Measurements from ENCODE around the gene STOML3. TPM values are rescaled to one million over a fixed set of nuclear protein-coding genes. Genes with fewer than 3 reads are reported as not detected.

The STOML3 gene
- total RNA-seq, 1 donor from 2014 or later, result not detected

GRCh38 chr13:38970380-38971051 lies 20.1 kb downstream of the STOML3 start:
- DNase-seq (ENCODE audit: low spot score), result no peak
- intact Hi-C loops (cut with micrococcal nuclease), result no loop called here
- Mint-ChIP-seq H3K9me3 (no peaks in the 10 kb centered on the region), H3K4me3 (no peak overlapping the region), H3K36me3 (ENCODE audit: low read depth) (no peaks in the 10 kb centered on the region), H3K4me1 (ENCODE audit: low read depth) (no peaks in the 10 kb centered on the region), H3K27ac (no peak overlapping the region), H3K27me3 (ENCODE audit: insufficient read depth) (no peaks in the 10 kb centered on the region)

- no peak overlapping the region for H3K27ac Mint-ChIP-seq
- intact Hi-C loops (cut with micrococcal nuclease), result no loop called here
- DNase-seq (ENCODE audit: low spot score), result no peak
- no peaks in the 10 kb centered on the region for H3K9me3 Mint-ChIP-seq
- H3K4me3 Mint-ChIP-seq, result no peak overlapping the region
- H3K4me1 Mint-ChIP-seq (ENCODE audit: low read depth), result no peaks in the 10 kb centered on the region
- H3K27me3 Mint-ChIP-seq (ENCODE audit: insufficient read depth), result peaks cover 2% of the 10 kb centered on the region
- H3K36me3 Mint-ChIP-seq (ENCODE audit: low read depth), result no peaks in the 10 kb centered on the region
Observed at GRCh38 chr13:38969187-38969586, 21.4 kb downstream of the STOML3 start.

- no peak overlapping the region for H3K4me3 Mint-ChIP-seq
- H3K27me3 Mint-ChIP-seq (ENCODE audit: insufficient read depth), result peaks cover 2% of the 10 kb centered on the region
- no peaks in the 10 kb centered on the region for H3K36me3 Mint-ChIP-seq (ENCODE audit: low read depth)
- H3K4me1 Mint-ChIP-seq (ENCODE audit: low read depth), result no peaks in the 10 kb centered on the region
- no peak overlapping the region for H3K27ac Mint-ChIP-seq
- intact Hi-C loops (cut with micrococcal nuclease), result no loop called here
- no peaks in the 10 kb centered on the region for H3K9me3 Mint-ChIP-seq
- no peak for DNase-seq (ENCODE audit: low spot score)
Observed at GRCh38 chr13:38967446-38967845, 23.2 kb downstream of the STOML3 start.

DNA sequence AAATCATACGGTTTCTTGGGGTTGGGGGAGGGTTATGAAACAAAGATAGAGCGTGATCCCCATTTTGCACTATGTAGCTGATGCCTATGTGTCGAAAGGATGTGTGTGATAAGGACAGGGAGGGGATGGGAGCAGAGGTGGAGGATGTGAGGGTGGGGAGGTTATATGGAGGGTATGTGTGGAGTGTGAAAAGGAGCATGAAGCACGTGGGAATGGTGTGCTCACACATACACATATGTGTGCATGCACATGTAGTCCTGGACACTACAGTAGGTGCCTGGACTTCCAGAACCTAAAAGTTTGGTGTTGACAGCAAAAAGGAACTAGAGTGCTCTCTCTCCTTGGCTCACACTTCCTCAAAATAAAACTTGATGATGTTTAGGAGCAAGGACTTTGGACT lies 25.4 kb downstream of the STOML3 start:
- Mint-ChIP-seq H3K27me3 (ENCODE audit: insufficient read depth) (peaks cover 2% of the 10 kb centered on the region), H3K4me1 (ENCODE audit: low read depth) (no peaks in the 10 kb centered on the region), H3K36me3 (ENCODE audit: low read depth) (no peaks in the 10 kb centered on the region), H3K4me3 (no peak overlapping the region), H3K9me3 (no peaks in the 10 kb centered on the region), H3K27ac (no peak overlapping the region)
- no peak for DNase-seq (ENCODE audit: low spot score)
- intact Hi-C loops (cut with micrococcal nuclease), result no loop called here

- H3K36me3 Mint-ChIP-seq (ENCODE audit: low read depth), result no peaks in the 10 kb centered on the region
- no peak for DNase-seq (ENCODE audit: low spot score)
- H3K4me1 Mint-ChIP-seq (ENCODE audit: low read depth), result no peaks in the 10 kb centered on the region
- H3K27ac Mint-ChIP-seq, result no peak overlapping the region
- H3K9me3 Mint-ChIP-seq, result no peaks in the 10 kb centered on the region
- intact Hi-C loops (cut with micrococcal nuclease), result no loop called here
- no peak overlapping the region for H3K4me3 Mint-ChIP-seq
- H3K27me3 Mint-ChIP-seq (ENCODE audit: insufficient read depth), result peaks cover 3% of the 10 kb centered on the region
Observed at GRCh38 chr13:38960175-38960574, 30.5 kb downstream of the STOML3 start.

- intact Hi-C loops (cut with micrococcal nuclease), result no loop called here
- no peak overlapping the region for H3K27ac Mint-ChIP-seq
- no peaks in the 10 kb centered on the region for H3K36me3 Mint-ChIP-seq (ENCODE audit: low read depth)
- H3K4me3 Mint-ChIP-seq, result no peak overlapping the region
- no peaks in the 10 kb centered on the region for H3K4me1 Mint-ChIP-seq (ENCODE audit: low read depth)
- H3K9me3 Mint-ChIP-seq, result no peaks in the 10 kb centered on the region
- peaks cover 3% of the 10 kb centered on the region for H3K27me3 Mint-ChIP-seq (ENCODE audit: insufficient read depth)
- no peak for DNase-seq (ENCODE audit: low spot score)
Observed at GRCh38 chr13:38957794-38958592, 32.6 kb downstream of the STOML3 start.

DNA sequence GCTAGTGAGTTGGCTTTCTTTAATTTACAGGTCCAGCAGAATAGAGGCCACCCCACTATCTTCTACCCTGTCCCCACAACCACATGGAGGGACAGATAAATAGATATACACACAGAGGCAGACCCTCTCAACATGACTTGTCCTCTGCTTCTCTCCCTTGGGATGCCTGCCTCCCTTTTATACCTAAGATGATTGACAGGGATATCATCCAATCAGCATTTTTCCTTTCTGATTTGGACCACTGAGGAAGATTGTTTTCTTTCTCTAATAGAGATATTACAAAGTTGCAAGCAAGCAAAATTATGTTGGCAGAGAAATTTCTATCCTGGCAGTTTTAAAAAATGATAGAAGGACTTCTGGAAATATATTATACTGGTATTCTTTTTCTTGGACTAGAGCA lies 35.8 kb downstream of the STOML3 start:
- Mint-ChIP-seq H3K36me3 (ENCODE audit: low read depth) (no peaks in the 10 kb centered on the region), H3K27ac (no peak overlapping the region), H3K9me3 (no peaks in the 10 kb centered on the region), H3K4me3 (no peak overlapping the region), H3K27me3 (ENCODE audit: insufficient read depth) (peaks cover 6% of the 10 kb centered on the region), H3K4me1 (ENCODE audit: low read depth) (no peaks in the 10 kb centered on the region)
- intact Hi-C loops (cut with micrococcal nuclease), result no loop called here
- DNase-seq (ENCODE audit: low spot score), result no peak

GRCh38 chr13:38954291-38954690 lies 36.3 kb downstream of the STOML3 start:
- DNase-seq (ENCODE audit: low spot score), result no peak
- intact Hi-C loops (cut with micrococcal nuclease), result no loop called here
- peaks cover 6% of the 10 kb centered on the region for H3K27me3 Mint-ChIP-seq (ENCODE audit: insufficient read depth)
- H3K27ac Mint-ChIP-seq, result no peak overlapping the region
- no peaks in the 10 kb centered on the region for H3K36me3 Mint-ChIP-seq (ENCODE audit: low read depth)
- no peaks in the 10 kb centered on the region for H3K4me1 Mint-ChIP-seq (ENCODE audit: low read depth)
- H3K4me3 Mint-ChIP-seq, result no peak overlapping the region
- no peaks in the 10 kb centered on the region for H3K9me3 Mint-ChIP-seq

DNA sequence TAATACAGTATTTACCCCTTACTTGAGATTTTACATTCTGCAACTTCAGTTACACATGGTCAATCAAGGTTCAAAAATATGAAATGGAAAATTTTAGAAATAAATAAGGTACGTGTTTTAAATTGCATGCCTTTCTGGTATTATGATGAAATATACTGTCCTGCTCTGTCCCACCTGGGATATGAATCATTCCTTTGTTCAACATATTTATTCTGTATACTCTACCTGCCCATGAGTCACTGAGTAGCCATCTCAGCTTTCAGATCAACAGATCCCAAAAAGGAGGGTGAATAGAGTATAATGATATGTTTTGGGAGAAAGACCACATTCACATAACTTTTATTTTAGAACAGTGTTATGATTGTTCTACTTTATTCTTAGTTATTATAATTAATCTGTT lies 37.8 kb downstream of the STOML3 start:
- H3K27me3 Mint-ChIP-seq (ENCODE audit: insufficient read depth), result peaks cover 2% of the 10 kb centered on the region
- DNase-seq (ENCODE audit: low spot score), result no peak
- H3K4me1 Mint-ChIP-seq (ENCODE audit: low read depth), result no peaks in the 10 kb centered on the region
- H3K36me3 Mint-ChIP-seq (ENCODE audit: low read depth), result no peaks in the 10 kb centered on the region
- H3K9me3 Mint-ChIP-seq, result no peaks in the 10 kb centered on the region
- H3K27ac Mint-ChIP-seq, result no peak overlapping the region
- H3K4me3 Mint-ChIP-seq, result no peak overlapping the region
- intact Hi-C loops (cut with micrococcal nuclease), result no loop called here

GRCh38 chr13:38951525-38952313 lies 38.9 kb downstream of the STOML3 start:
- peaks cover 2% of the 10 kb centered on the region for H3K27me3 Mint-ChIP-seq (ENCODE audit: insufficient read depth)
- H3K4me3 Mint-ChIP-seq, result no peak overlapping the region
- H3K36me3 Mint-ChIP-seq (ENCODE audit: low read depth), result no peaks in the 10 kb centered on the region
- intact Hi-C loops (cut with micrococcal nuclease), result no loop called here
- H3K4me1 Mint-ChIP-seq (ENCODE audit: low read depth), result no peaks in the 10 kb centered on the region
- no peak overlapping the region for H3K27ac Mint-ChIP-seq
- no peak for DNase-seq (ENCODE audit: low spot score)
- no peaks in the 10 kb centered on the region for H3K9me3 Mint-ChIP-seq

DNA sequence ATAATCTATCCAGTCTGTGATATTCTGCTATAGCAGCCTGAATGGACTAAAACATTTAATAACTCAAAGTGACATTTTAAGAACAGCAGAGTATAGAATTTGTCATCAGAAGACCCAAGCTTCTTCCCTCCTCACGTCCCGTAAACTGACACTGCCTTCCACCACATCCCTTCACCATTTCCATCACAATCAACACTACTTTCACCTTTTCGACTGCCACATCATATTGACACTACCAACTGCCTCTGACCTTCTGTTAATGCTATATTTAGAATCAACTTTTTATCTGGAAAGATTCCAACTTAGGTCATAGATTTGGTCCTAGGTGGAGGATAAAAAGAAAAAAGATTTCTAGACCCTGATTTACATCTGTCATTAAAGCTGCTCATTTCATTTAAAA lies 39.6 kb downstream of the STOML3 start:
- intact Hi-C loops (cut with micrococcal nuclease), result no loop called here
- Mint-ChIP-seq H3K27ac (no peak overlapping the region), H3K4me3 (no peak overlapping the region), H3K27me3 (ENCODE audit: insufficient read depth) (peaks cover 2% of the 10 kb centered on the region), H3K9me3 (no peaks in the 10 kb centered on the region), H3K36me3 (ENCODE audit: low read depth) (no peaks in the 10 kb centered on the region), H3K4me1 (ENCODE audit: low read depth) (no peaks in the 10 kb centered on the region)
- no peak for DNase-seq (ENCODE audit: low spot score)

DNA sequence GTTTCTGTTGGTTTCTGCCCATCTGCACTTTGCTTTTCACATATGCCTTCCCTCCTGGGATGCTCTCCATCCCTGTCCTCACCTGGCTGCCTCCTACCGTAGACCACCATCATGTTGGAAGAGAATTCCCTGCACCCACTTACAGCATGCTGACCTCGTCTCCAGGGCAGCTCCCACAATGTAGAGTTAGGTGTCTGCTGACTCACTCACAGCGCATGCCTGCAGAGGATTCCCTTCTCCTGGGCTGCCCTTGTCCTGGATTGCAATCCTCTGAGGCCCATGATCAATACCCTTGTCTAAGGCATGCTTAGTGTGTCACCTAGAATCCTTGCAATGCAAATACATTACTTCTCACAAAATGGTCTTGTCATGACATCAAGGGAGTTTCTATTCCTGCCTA lies 43.6 kb downstream of the STOML3 start:
- no peaks in the 10 kb centered on the region for H3K4me1 Mint-ChIP-seq (ENCODE audit: low read depth)

DNA sequence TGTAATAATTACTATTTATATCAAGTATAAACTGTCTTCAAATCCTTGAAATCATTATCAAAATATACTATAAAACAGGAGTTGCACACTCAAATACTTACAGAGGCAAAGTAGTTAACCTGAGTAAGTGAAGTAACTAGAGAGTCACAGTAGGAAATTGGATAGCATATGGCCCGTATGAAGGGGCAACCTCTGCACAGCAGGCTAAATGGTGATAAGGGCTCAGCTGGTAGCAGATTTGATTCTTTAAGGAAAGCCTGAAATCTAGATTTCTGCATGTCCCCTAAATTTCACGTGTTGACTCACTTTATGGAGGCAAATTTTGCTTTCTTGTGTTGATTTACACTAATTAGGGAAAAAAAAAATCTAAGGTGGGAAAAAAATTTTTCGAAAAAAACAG lies 46.4 kb downstream of the STOML3 start:
- Mint-ChIP-seq H3K9me3 (no peaks in the 10 kb centered on the region), H3K27ac (no peak overlapping the region), H3K36me3 (ENCODE audit: low read depth) (no peaks in the 10 kb centered on the region), H3K4me1 (ENCODE audit: low read depth) (no peaks in the 10 kb centered on the region), H3K4me3 (no peak overlapping the region), H3K27me3 (ENCODE audit: insufficient read depth) (no peaks in the 10 kb centered on the region)
- DNase-seq (ENCODE audit: low spot score), result no peak
- intact Hi-C loops (cut with micrococcal nuclease), result no loop called here

More for the DNA sequence above, 43.6 kb downstream of the STOML3 start:
- no peak for DNase-seq (ENCODE audit: low spot score)
- Mint-ChIP-seq H3K36me3 (ENCODE audit: low read depth) (no peaks in the 10 kb centered on the region), H3K9me3 (no peaks in the 10 kb centered on the region), H3K27me3 (ENCODE audit: insufficient read depth) (peaks cover 2% of the 10 kb centered on the region), H3K27ac (no peak overlapping the region), H3K4me3 (no peak overlapping the region)
- intact Hi-C loops (cut with micrococcal nuclease), result no loop called here

Measured in activated T-helper 1 cell treated with anti-CD3 and anti-CD28 coated beads, Interleukin-12 subunit alpha, Interleukin-12 subunit beta, Interleukin-2, Interleukin-4 antibody, amounts not matched to agents 30 ng/mL and 10 ng/mL and 1 ng/mL, durations not matched to agents 14 hours and 24 hours and 36 hours (primary cell).